H1 (cell line): ENCODE data around the gene PGA5. TPM values are rescaled to one million over a fixed set of nuclear protein-coding genes. Genes with fewer than 3 reads are reported as not detected.

Experiments
- CTCF ChIA-PET: fragments of 300-600 bp; sonication (Branson Sonifier 250); formaldehyde crosslinking; loops from one replicate; lab custom pipeline; 2021; ENCODE audit not compliant: partially characterized antibody; lab: Charles Lee
- POLR2A ChIA-PET: fragments of 300-600 bp; sonication (Branson Sonifier 250); formaldehyde crosslinking; loops from one replicate; lab custom pipeline; 2021; ENCODE audit warnings: inconsistent platforms; ENCODE audit not compliant: partially characterized antibody; lab: Charles Lee
- DNase-seq, 2 experiments: peaks; one replicate each; pipeline versions ENCODE4 v3.0.0 to v3.0.0-alpha.2; 2010 to 2022; ENCODE audit warnings: low spot score in 2 of 2, low read depth in 1 of 2, mixed read lengths in 1 of 2
- FAIRE-seq: peaks from 2 replicates; lab custom pipeline; 2011; peaks lifted over from hg19 to GRCh38; lab: Jason Lieb, UNC
- H2AFZ ChIP-seq: 2 replicates; pipeline ENCODE4 v1.8.1; 2012; ENCODE audit warnings: low read length, inconsistent platforms
- H2AK5ac ChIP-seq: 2 replicates; pipeline ENCODE4 v1.6.1; 2013; ENCODE audit warnings: low read depth, low read length
- H2BK120ac ChIP-seq: replicated peaks from 2 replicates; pipeline ENCODE3; 2013; ENCODE audit warnings: low read depth, low read length, inconsistent platforms
- H2BK12ac ChIP-seq: 2 replicates; pipeline ENCODE4 v1.6.1; 2013; ENCODE audit warnings: low read depth, low read length
- H2BK15ac ChIP-seq: 2 replicates; pipeline ENCODE4 v1.6.1; 2013; ENCODE audit warnings: low read length
- H2BK20ac ChIP-seq: 2 replicates; pipeline ENCODE4 v1.6.1; 2013; ENCODE audit warnings: low read length
- H2BK5ac ChIP-seq: 2 replicates; pipeline ENCODE4 v1.6.1; 2013; ENCODE audit warnings: low read depth, low read length
- H3K14ac ChIP-seq: 2 replicates; pipeline ENCODE4 v1.6.1; 2013; ENCODE audit warnings: inconsistent platforms; ENCODE audit not compliant: insufficient read length
- H3K18ac ChIP-seq: 2 replicates; pipeline ENCODE4 v1.6.1; 2013; ENCODE audit warnings: low read length; ENCODE audit errors: extremely low read depth
- H3K23ac ChIP-seq: 2 replicates; pipeline ENCODE4 v1.6.1; 2013; ENCODE audit warnings: inconsistent platforms; ENCODE audit not compliant: insufficient read length
- H3K23me2 ChIP-seq: 2 replicates; pipeline ENCODE4 v1.6.1; 2013; ENCODE audit warnings: low read depth, low read length
- H3K27ac ChIP-seq: 2 replicates; pipeline ENCODE4 v1.6.1; 2011; ENCODE audit warnings: low read depth, low read length, inconsistent platforms
- H3K27me3 ChIP-seq, 4 experiments: replicated peaks in 1 of 4; 1 replicate in 1 of 4; 2 replicates in 3 of 4; pipeline versions ENCODE4 v1.6.1 to v1.8.1; 2011 to 2013; ENCODE audit warnings: low read length in 3 of 4, mild to moderate bottlenecking in 3 of 4, inconsistent platforms in 2 of 4, mixed read lengths in 2 of 4, moderate library complexity in 1 of 4; ENCODE audit not compliant: control insufficient read depth in 3 of 4, insufficient read depth in 3 of 4; ENCODE audit errors: extremely low read depth in 1 of 4
- H3K36me3 ChIP-seq, 4 experiments: 2 replicates each; pipeline versions ENCODE4 v1.6.1 to v1.8.1; 2011 to 2013; ENCODE audit warnings: mild to moderate bottlenecking in 4 of 4, low read length in 3 of 4, moderate library complexity in 2 of 4, control low read depth in 1 of 4, inconsistent platforms in 1 of 4; ENCODE audit not compliant: insufficient read depth in 4 of 4, control insufficient read depth in 2 of 4
- H3K4ac ChIP-seq: replicated peaks from 2 replicates; pipeline ENCODE3; 2013; ENCODE audit warnings: low read length, low read depth, mixed read lengths, inconsistent platforms; ENCODE audit not compliant: insufficient read length
- H3K4me1 ChIP-seq, 4 experiments: replicated peaks in 1 of 4; 1 replicate in 1 of 4; 2 replicates in 3 of 4; pipeline versions ENCODE4 v1.6.1 to v1.8.1; 2011 to 2013; ENCODE audit warnings: low read length in 3 of 4, inconsistent platforms in 2 of 4, mixed read lengths in 1 of 4; ENCODE audit not compliant: insufficient read depth in 4 of 4, control insufficient read depth in 3 of 4
- H3K4me2 ChIP-seq, 2 experiments: 2 replicates each; pipeline versions ENCODE4 v1.6.1 to v1.8.1; 2011 to 2013; ENCODE audit warnings: low read depth in 2 of 2, low read length in 2 of 2, control low read depth in 1 of 2, inconsistent platforms in 1 of 2, mild to moderate bottlenecking in 1 of 2; ENCODE audit not compliant: insufficient read depth in 1 of 2
- H3K4me3 ChIP-seq, 4 experiments: fragments of 200-600, 300-600 bp in 1 of 4; sonication (generic), shearing (Covaris generic), sonication (Bioruptor Twin) in 1 of 4; 2 replicates each; pipeline versions ENCODE4 v1.5.1 to v1.8.1; 2011 to 2016; ENCODE audit warnings: low read length in 4 of 4, low read depth in 3 of 4, control low read depth in 2 of 4, inconsistent platforms in 2 of 4, mild to moderate bottlenecking in 2 of 4, mixed read lengths in 1 of 4, moderate library complexity in 1 of 4; ENCODE audit not compliant: insufficient read depth in 2 of 4; ENCODE audit errors: extremely low read depth in 1 of 4
- H3K56ac ChIP-seq: replicated peaks from 2 replicates; pipeline ENCODE3; 2013; ENCODE audit warnings: low read depth, mild to moderate bottlenecking, mixed read lengths, low read length, inconsistent platforms; ENCODE audit not compliant: insufficient read length
- H3K79me1 ChIP-seq: 2 replicates; pipeline ENCODE4 v1.6.1; 2013; ENCODE audit warnings: low read depth, low read length, control low read depth
- H3K79me2 ChIP-seq, 2 experiments: 2 replicates each; pipeline versions ENCODE4 v1.6.1 to v1.8.1; 2012 to 2013; ENCODE audit warnings: low read length in 2 of 2, mild to moderate bottlenecking in 2 of 2, inconsistent platforms in 1 of 2; ENCODE audit not compliant: insufficient read depth in 2 of 2, control insufficient read depth in 1 of 2
- H3K9ac ChIP-seq, 4 experiments: replicated peaks in 1 of 4; 1 replicate in 1 of 4; 2 replicates in 3 of 4; pipeline versions ENCODE4 v1.6.1 to v1.8.1; 2011 to 2013; ENCODE audit warnings: low read depth in 3 of 4, low read length in 3 of 4, control low read depth in 2 of 4, mild to moderate bottlenecking in 2 of 4, moderate library complexity in 2 of 4, inconsistent platforms in 1 of 4; ENCODE audit errors: extremely low read depth in 1 of 4
- H3K9me3 ChIP-seq, 2 experiments: 2 replicates each; pipeline versions ENCODE4 v1.6.1 to v1.8.1; 2012 to 2013; ENCODE audit warnings: mild to moderate bottlenecking in 2 of 2, moderate library complexity in 2 of 2, control low read depth in 1 of 2, inconsistent platforms in 1 of 2, low read depth in 1 of 2, low read length in 1 of 2, mixed read lengths in 1 of 2; ENCODE audit not compliant: insufficient read depth in 2 of 2
- H4K20me1 ChIP-seq, 2 experiments: replicated peaks in 1 of 2; 2 replicates each; pipeline versions ENCODE3 to v1.8.1; 2011 to 2013; ENCODE audit warnings: inconsistent platforms in 2 of 2, low read length in 2 of 2, mild to moderate bottlenecking in 1 of 2; ENCODE audit not compliant: insufficient read depth in 2 of 2, control insufficient read depth in 1 of 2
- H4K5ac ChIP-seq: 2 replicates; pipeline ENCODE4 v1.6.1; 2013; ENCODE audit warnings: low read length, low read depth, mixed read lengths, inconsistent platforms; ENCODE audit not compliant: insufficient read length
- H4K8ac ChIP-seq: 2 replicates; pipeline ENCODE4 v1.8.0; 2013; ENCODE audit warnings: mild to moderate bottlenecking, moderate library complexity, low read length, inconsistent platforms; ENCODE audit not compliant: insufficient read depth; ENCODE audit errors: extremely low read depth
- H4K91ac ChIP-seq: replicated peaks from 2 replicates; pipeline ENCODE3; 2013; ENCODE audit warnings: low read length, mixed read lengths, inconsistent platforms; ENCODE audit not compliant: insufficient read length
- ATF3 ChIP-seq: IDR thresholded peaks from 2 replicates; pipeline ENCODE4 v1.6.1; 2011; ENCODE audit warnings: low read depth, mild to moderate bottlenecking, low read length; ENCODE audit not compliant: insufficient read depth
- BACH1 ChIP-seq: IDR thresholded peaks from 2 replicates; pipeline ENCODE4 v1.6.1; 2012; ENCODE audit warnings: low read length, improper control_type of control experiment
- CBX8 ChIP-seq: fragments of 300-800, 300-1000 bp; sonication (generic); IDR thresholded peaks from 2 replicates; pipeline ENCODE4 v1.7.1; 2016; ENCODE audit warnings: low read depth, low read length, borderline replicate concordance
- CHD2 ChIP-seq: IDR thresholded peaks from 2 replicates; pipeline ENCODE4 v1.6.1; 2012; ENCODE audit warnings: low read length, improper control_type of control experiment
- EP300 ChIP-seq, 2 experiments: IDR thresholded peaks; 1 replicate in 1 of 2; 2 replicates in 1 of 2; pipeline ENCODE4 v1.6.1; 2011 to 2012; ENCODE audit warnings: low read depth in 2 of 2, low read length in 2 of 2, mild to moderate bottlenecking in 2 of 2, borderline replicate concordance in 1 of 2, inconsistent platforms in 1 of 2, moderate library complexity in 1 of 2
- MAFK ChIP-seq: IDR thresholded peaks from 2 replicates; pipeline ENCODE4 v1.6.1; 2012; ENCODE audit warnings: low read depth, mild to moderate bottlenecking, improper control_type of control experiment, low read length
- SAP30 ChIP-seq: fragments of 300-600 bp; sonication (generic); IDR thresholded peaks from 2 replicates; pipeline ENCODE4 v1.7.1; 2012; ENCODE audit warnings: low read length, moderate library complexity, mild to moderate bottlenecking, inconsistent platforms; ENCODE audit not compliant: insufficient read depth, insufficient replicate concordance
- SUZ12 ChIP-seq: fragments of 200-600 bp; sonication (generic); IDR thresholded peaks from 2 replicates; pipeline ENCODE4 v1.6.1; 2012; ENCODE audit warnings: mild to moderate bottlenecking, inconsistent platforms, low read length, moderate library complexity, mixed read lengths
- TBP ChIP-seq: IDR thresholded peaks from 2 replicates; pipeline ENCODE4 v1.6.1; 2011; ENCODE audit warnings: low read depth, low read length, improper control_type of control experiment
- WGBS, 2 experiments: shearing (Covaris generic) in 1 of 2; methylation state at CpG; one replicate each; pipeline versions ENCODE4 v1.1.6 to v1.1.7; 2013 to 2015; ENCODE audit warnings: low lambda C conversion rate in 2 of 2, mixed read lengths in 2 of 2, inconsistent platforms in 1 of 2, low coverage in 1 of 2, missing lambda C conversion rate in 1 of 2; ENCODE audit not compliant: insufficient replicate concordance in 2 of 2, insufficient coverage in 1 of 2, insufficient read length in 1 of 2; ENCODE audit errors: extremely low coverage in 1 of 2, missing lambda C conversion rate in 1 of 2; 5-methylcytosine and 5-hydroxymethylcytosine counted together
- polyA plus RNA-seq, 7 experiments: library from polyadenylated mRNA; depleted of rRNA in 3 of 7; stranded (reverse) in 5 of 7; unstranded in 2 of 7; fragments of >200 nt in 5 of 7; fragments of 200-250 nt in 2 of 7; gene quantifications; 1 replicate in 5 of 7; 2 replicates in 1 of 7; 4 replicates in 1 of 7; pipeline versions ENCODE4 v1.2.1 to v1.2.3, GENCODE V29; 2011 to 2013; ENCODE audit warnings: missing spikeins in 2 of 7, mixed read lengths in 2 of 7
- total RNA-seq: library from RNA; stranded (reverse); fragmentation: NEBNext Ultra II Directional; extraction: Animal tissue kit (Norgen Biotek cat#: 25700); gene quantifications from 2 replicates; pipeline ENCODE4 v1.2.1, GENCODE V29; 2021
- TF ChIP-seq, protein P1 (sequence below), 3 experiments: IDR thresholded peaks; 1 replicate in 2 of 3; 2 replicates in 1 of 3; pipeline versions ENCODE4 v1.5.1 to v1.6.1; 2011; ENCODE audit warnings: low read length in 3 of 3, mild to moderate bottlenecking in 3 of 3, inconsistent platforms in 2 of 3, low read depth in 1 of 3, moderate library complexity in 1 of 3; ENCODE audit not compliant: insufficient read depth in 1 of 3; ENCODE audit errors: control extremely low read depth in 1 of 3

PGA5 gene
- total and polyA plus RNA-seq, 2 of the 8 experiments (the other 6 are each of a cell fraction or from before 2014, with no cell fraction given) = 0.67 to 2.0 TPM

DNA sequence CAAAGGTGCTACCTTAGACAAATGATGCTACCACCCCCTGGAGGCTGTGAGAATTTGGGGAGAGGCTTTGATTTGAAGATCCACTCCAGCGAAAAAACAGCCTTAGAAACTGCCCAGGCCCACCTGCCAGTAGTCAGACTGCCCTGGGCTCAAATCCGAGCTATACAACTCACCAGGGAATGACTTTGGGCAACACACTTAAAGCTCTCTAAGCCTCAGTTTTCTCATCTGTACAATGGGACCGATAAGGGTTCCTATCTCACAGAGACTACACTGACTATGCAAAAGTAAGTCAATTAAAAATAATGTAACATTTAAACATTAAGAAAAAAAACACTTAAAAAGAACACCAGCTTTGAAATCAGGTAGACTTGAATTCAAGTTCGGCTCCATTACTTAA, 34.2 kb downstream of the PGA5 start:
- CTCF ChIA-PET = interaction anchor here (0.6 to 7.2 kb wide), 4 partner anchors 13 to 110 kb away, joined by 3 to 32 read pairs (median 5); no protein-coding TSS in a partner anchor
- Histone ChIP-seq H3K4me1 (peaks cover 0 to 1% (median under 1%) of the 10 kb centered on the region in 4 experiments; a peak in 3 of 7 replicates), H3K27ac (no peak overlapping the region), H2BK20ac (no peak overlapping the region), H2BK15ac (no peak overlapping the region), H4K20me1 (peaks cover 3 to 11% of the 10 kb centered on the region in 2 experiments), H3K14ac (no peak overlapping the region), H2AK5ac (no peak overlapping the region), H4K91ac (no peak overlapping the region), H3K4me3 (no peak overlapping the region), H3K56ac (no peak overlapping the region), H3K23me2 (peaks cover 14% of the 10 kb centered on the region), H2BK120ac (no peak overlapping the region), H3K79me2 (no peaks in the 10 kb centered on the region; a peak in 1 of 4 replicates), H2BK5ac (no peak overlapping the region), H2AFZ (no peak overlapping the region), H3K36me3 (peaks cover 0 to 13% (median 4%) of the 10 kb centered on the region in 4 experiments; a peak in 4 of 8 replicates), H2BK12ac (no peak overlapping the region), H3K4ac (no peak overlapping the region), H4K8ac (no peak overlapping the region), H3K9me3 (no peaks in the 10 kb centered on the region), H3K4me2 (no peak overlapping the region), H3K27me3 (no peaks in the 10 kb centered on the region; a peak in 1 of 7 replicates), H3K9ac (no peak overlapping the region), H3K18ac (no peak overlapping the region), H4K5ac (no peak overlapping the region), H3K79me1 (peaks cover 2% of the 10 kb centered on the region; the same call in 1 of the 2 replicates), H3K23ac (no peak overlapping the region)
- POLR2A ChIA-PET = interaction anchor here (1.3 to 2.5 kb wide), 5 partner anchors 9 to 87 kb away, joined by 4 to 9 read pairs (median 4); partner anchors contain the start of genes CYB561A3, TMEM138 and VWCE
- no peak for DNase-seq
- FAIRE-seq = no peak
- WGBS, 2 experiments = 90% methylated on average over 4 of the region's 4 CpGs; no CpG with 5 or more reads in 1 of the 2 experiments
- TF ChIP-seq SAP30 (no peak), BACH1 (no peak), EP300 (IDR thresholded peaks at IDR 0.05; ENCODE audit: borderline replicate concordance in 1 of 2, low read depth in 2 of 2, low read length in 2 of 2) (no peak), ATF3 (no peak), CBX8 (no peak), TBP (no peak), MAFK (no peak), CHD2 (no peak), SUZ12 (no peak)
- TF ChIP-seq, protein P1, sequence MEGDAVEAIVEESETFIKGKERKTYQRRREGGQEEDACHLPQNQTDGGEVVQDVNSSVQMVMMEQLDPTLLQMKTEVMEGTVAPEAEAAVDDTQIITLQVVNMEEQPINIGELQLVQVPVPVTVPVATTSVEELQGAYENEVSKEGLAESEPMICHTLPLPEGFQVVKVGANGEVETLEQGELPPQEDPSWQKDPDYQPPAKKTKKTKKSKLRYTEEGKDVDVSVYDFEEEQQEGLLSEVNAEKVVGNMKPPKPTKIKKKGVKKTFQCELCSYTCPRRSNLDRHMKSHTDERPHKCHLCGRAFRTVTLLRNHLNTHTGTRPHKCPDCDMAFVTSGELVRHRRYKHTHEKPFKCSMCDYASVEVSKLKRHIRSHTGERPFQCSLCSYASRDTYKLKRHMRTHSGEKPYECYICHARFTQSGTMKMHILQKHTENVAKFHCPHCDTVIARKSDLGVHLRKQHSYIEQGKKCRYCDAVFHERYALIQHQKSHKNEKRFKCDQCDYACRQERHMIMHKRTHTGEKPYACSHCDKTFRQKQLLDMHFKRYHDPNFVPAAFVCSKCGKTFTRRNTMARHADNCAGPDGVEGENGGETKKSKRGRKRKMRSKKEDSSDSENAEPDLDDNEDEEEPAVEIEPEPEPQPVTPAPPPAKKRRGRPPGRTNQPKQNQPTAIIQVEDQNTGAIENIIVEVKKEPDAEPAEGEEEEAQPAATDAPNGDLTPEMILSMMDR (IDR thresholded peaks at IDR 0.05; ENCODE audit: control extremely low read depth in 1 of 3, insufficient read depth in 1 of 3, low read depth in 1 of 3, low read length in 3 of 3) = no peak
